H1 (cell line): Measurements from ENCODE around the gene ENO3. TPM values are rescaled to one million over a fixed set of nuclear protein-coding genes. Genes with fewer than 3 reads are reported as not detected.
A peak's percentile ranks its signal among the peaks of the same experiment; 100 is the strongest.

Source experiments
- ATF3 ChIP-seq: IDR thresholded peaks from 2 replicates; pipeline ENCODE4 v1.6.1; 2011; ENCODE audit warnings: low read depth, mild to moderate bottlenecking, low read length; ENCODE audit not compliant: insufficient read depth
- BACH1 ChIP-seq: IDR thresholded peaks from 2 replicates; pipeline ENCODE4 v1.6.1; 2012; ENCODE audit warnings: low read length, improper control_type of control experiment
- CBX8 ChIP-seq: fragments of 300-800, 300-1000 bp; sonication (generic); IDR thresholded peaks from 2 replicates; pipeline ENCODE4 v1.7.1; 2016; ENCODE audit warnings: low read depth, low read length, borderline replicate concordance
- CTCF ChIP-seq, 3 experiments: IDR thresholded peaks; 1 replicate in 2 of 3; 2 replicates in 1 of 3; pipeline versions ENCODE4 v1.5.1 to v1.6.1; 2011; ENCODE audit warnings: low read length in 3 of 3, mild to moderate bottlenecking in 3 of 3, inconsistent platforms in 2 of 3, low read depth in 1 of 3, moderate library complexity in 1 of 3; ENCODE audit not compliant: insufficient read depth in 1 of 3; ENCODE audit errors: control extremely low read depth in 1 of 3
- EP300 ChIP-seq, 2 experiments: IDR thresholded peaks; 1 replicate in 1 of 2; 2 replicates in 1 of 2; pipeline ENCODE4 v1.6.1; 2011 to 2012; ENCODE audit warnings: low read depth in 2 of 2, low read length in 2 of 2, mild to moderate bottlenecking in 2 of 2, borderline replicate concordance in 1 of 2, inconsistent platforms in 1 of 2, moderate library complexity in 1 of 2
- JUN ChIP-seq: IDR thresholded peaks from 2 replicates; pipeline ENCODE4 v1.6.1; 2011; ENCODE audit warnings: low read depth, mild to moderate bottlenecking, improper control_type of control experiment, low read length
- KDM1A ChIP-seq: fragments of 200-600, 300-600 bp; sonication (generic); IDR thresholded peaks from 2 replicates; pipeline ENCODE4 v1.7.1; 2016; ENCODE audit warnings: mild to moderate bottlenecking, low read length, borderline replicate concordance
- PHF8 ChIP-seq: fragments of 200-600 bp; sonication (generic); conservative IDR thresholded peaks from 2 replicates; pipeline ENCODE4 v1.7.1; 2012; ENCODE audit warnings: low read depth, mild to moderate bottlenecking, inconsistent platforms, low read length, moderate library complexity
- POLR2A ChIP-seq, 2 experiments: IDR thresholded peaks; 1 replicate in 1 of 2; 2 replicates in 1 of 2; pipeline ENCODE4 v1.6.1; 2011; ENCODE audit warnings: low read depth in 2 of 2, low read length in 2 of 2, mild to moderate bottlenecking in 2 of 2; ENCODE audit errors: control extremely low read depth in 1 of 2
- POLR2AphosphoS5 ChIP-seq: IDR thresholded peaks from 2 replicates; pipeline ENCODE4 v1.6.1; 2011; ENCODE audit warnings: low read depth, low read length
- RBBP5 ChIP-seq: IDR thresholded peaks from 2 replicates; pipeline ENCODE4 v1.7.1; 2012; ENCODE audit warnings: low read depth, mild to moderate bottlenecking, inconsistent platforms, low read length, moderate library complexity, borderline replicate concordance
- RFX5 ChIP-seq: IDR thresholded peaks from 2 replicates; pipeline ENCODE4 v1.6.1; 2011; ENCODE audit warnings: low read depth, low read length, improper control_type of control experiment, borderline replicate concordance
- RNF2 ChIP-seq: fragments of 200-900, 300-1000 bp; sonication (generic); IDR thresholded peaks from 2 replicates; pipeline ENCODE4 v1.7.1; 2016; ENCODE audit warnings: borderline replicate concordance, low read depth, mild to moderate bottlenecking, antibody characterized with exemption, low read length; ENCODE audit not compliant: poor library complexity, severe bottlenecking; ENCODE audit errors: missing control alignments
- SIRT6 ChIP-seq: IDR thresholded peaks from one replicate; pipeline ENCODE4 v1.7.1; 2012; ENCODE audit warnings: low read length, inconsistent platforms
- SRF ChIP-seq: IDR thresholded peaks from 2 replicates; pipeline ENCODE4 v1.6.1; 2011; ENCODE audit warnings: mild to moderate bottlenecking, low read depth, low read length, moderate library complexity
- SUZ12 ChIP-seq: fragments of 200-600 bp; sonication (generic); IDR thresholded peaks from 2 replicates; pipeline ENCODE4 v1.6.1; 2012; ENCODE audit warnings: mild to moderate bottlenecking, inconsistent platforms, low read length, moderate library complexity, mixed read lengths
- TBP ChIP-seq: IDR thresholded peaks from 2 replicates; pipeline ENCODE4 v1.6.1; 2011; ENCODE audit warnings: low read depth, low read length, improper control_type of control experiment
- TCF12 ChIP-seq: IDR thresholded peaks from 2 replicates; pipeline ENCODE4 v1.6.1; 2011; ENCODE audit warnings: low read depth, mild to moderate bottlenecking, low read length
- polyA plus RNA-seq, 7 experiments: library from polyadenylated mRNA; depleted of rRNA in 3 of 7; stranded (reverse) in 5 of 7; unstranded in 2 of 7; fragments of >200 nt in 5 of 7; fragments of 200-250 nt in 2 of 7; gene quantifications; 1 replicate in 5 of 7; 2 replicates in 1 of 7; 4 replicates in 1 of 7; pipeline versions ENCODE4 v1.2.1 to v1.2.3, GENCODE V29; 2011 to 2013; ENCODE audit warnings: missing spikeins in 2 of 7, mixed read lengths in 2 of 7
- total RNA-seq: library from RNA; stranded (reverse); fragmentation: NEBNext Ultra II Directional; extraction: Animal tissue kit (Norgen Biotek cat#: 25700); gene quantifications from 2 replicates; pipeline ENCODE4 v1.2.1, GENCODE V29; 2021

Gene ENO3
- total and polyA plus RNA-seq, 2 of the 8 experiments (the other 6 are each of a cell fraction or from before 2014, with no cell fraction given) = 25.0 to 25.7 TPM

- TF ChIP-seq SRF (no peak), KDM1A (peak; percentile 41; the same call in 1 of the 2 replicates), CTCF (IDR thresholded peaks at IDR 0.05; ENCODE audit: control extremely low read depth in 1 of 3, insufficient read depth in 1 of 3, low read depth in 1 of 3, low read length in 3 of 3) (peak; percentile 40 to 52 (median 47)), RBBP5 (0 out of 2 replicates have a peak, but pooled peaks have one; percentile 19), EP300 (IDR thresholded peaks at IDR 0.05; ENCODE audit: borderline replicate concordance in 1 of 2, low read depth in 2 of 2, low read length in 2 of 2) (peak in 1 of 2 experiments; percentile 29; a peak in 1 of 3 replicates), POLR2AphosphoS5 (no peak), ATF3 (no peak), RFX5 (no peak), SIRT6 (no peak), PHF8 (peak; percentile 63; the same call in 1 of the 2 replicates), SUZ12 (no peak), RNF2 (no peak), CBX8 (no peak), POLR2A (IDR thresholded peaks at IDR 0.05; ENCODE audit: control extremely low read depth in 1 of 2, low read depth in 2 of 2, low read length in 2 of 2) (no peak), TCF12 (0 out of 2 replicates have a peak, but pooled peaks have one; percentile 73), TBP (no peak; the same call in 1 of the 2 replicates), BACH1 (no peak; the same call in 1 of the 2 replicates), JUN (no peak)
These were observed 36.2 kb downstream of the ENO3 start, which contains the start of gene CAMTA2 (continued) for GRCh38 chr17:4986951-4987766.
